Mesothelial cell of epicardium (in vitro differentiated cells): ENCODE data around the gene PRDM16. TPM values are rescaled to one million over a fixed set of nuclear protein-coding genes. Genes with fewer than 3 reads are reported as not detected.

ENCODE experiments used
- DNase-seq, 2 experiments: peaks; one replicate each; pipeline ENCODE4 v3.0.0; 2021; ENCODE audit warnings: low spot score in 2 of 2; ENCODE audit not compliant: unreplicated experiment in 2 of 2
- H3K27ac Mint-ChIP-seq: 2 replicates; pipeline ENCODE4 v1.8.0; 2021; ENCODE audit warnings: mixed read lengths
- H3K27me3 Mint-ChIP-seq: 2 replicates; pipeline ENCODE4 v1.8.0; 2021; ENCODE audit warnings: low read depth, mixed read lengths
- H3K36me3 Mint-ChIP-seq: 2 replicates; pipeline ENCODE4 v1.8.0; 2021; ENCODE audit warnings: mixed read lengths
- H3K4me1 Mint-ChIP-seq: 2 replicates; pipeline ENCODE4 v1.8.0; 2021; ENCODE audit warnings: mixed read lengths
- H3K4me3 Mint-ChIP-seq: 2 replicates; pipeline ENCODE4 v1.8.0; 2021; ENCODE audit warnings: mild to moderate bottlenecking, moderate library complexity, mixed read lengths
- H3K9me3 Mint-ChIP-seq: 2 replicates; pipeline ENCODE4 v1.8.0; 2021; ENCODE audit warnings: mixed read lengths
- total RNA-seq: library from RNA; stranded (reverse); gene quantifications from 3 replicates; pipeline ENCODE4 v1.2.1, GENCODE V29; 2021
- TF ChIP-seq, protein P1 (sequence below): fragments of 200-600 bp; sonication (generic); IDR thresholded peaks from one replicate; pipeline ENCODE4 v1.5.0; 2021; ENCODE audit warnings: antibody characterized with exemption; ENCODE audit not compliant: unreplicated experiment

Gene PRDM16
- total RNA-seq, 1 donor from 2014 or later: 1.4 TPM

DNA sequence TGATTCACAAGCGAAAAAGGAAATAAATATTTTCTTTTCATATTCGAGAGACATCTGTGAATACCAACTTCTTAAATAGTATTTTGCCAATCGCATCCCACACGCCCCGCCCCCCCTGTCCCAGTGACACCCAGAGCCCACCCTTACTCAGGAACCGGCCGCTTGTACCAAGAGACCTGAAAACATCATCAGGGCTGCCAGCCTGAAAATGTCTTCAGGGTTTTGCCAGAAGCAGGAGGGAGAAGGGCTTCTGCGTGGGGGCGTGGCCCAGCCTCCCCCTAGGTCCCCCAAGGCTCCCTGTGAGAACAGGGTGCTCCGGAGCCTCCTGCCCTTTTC, 126.4 kb downstream of the PRDM16 start:
- DNase-seq: no peak
- TF ChIP-seq, protein P1, sequence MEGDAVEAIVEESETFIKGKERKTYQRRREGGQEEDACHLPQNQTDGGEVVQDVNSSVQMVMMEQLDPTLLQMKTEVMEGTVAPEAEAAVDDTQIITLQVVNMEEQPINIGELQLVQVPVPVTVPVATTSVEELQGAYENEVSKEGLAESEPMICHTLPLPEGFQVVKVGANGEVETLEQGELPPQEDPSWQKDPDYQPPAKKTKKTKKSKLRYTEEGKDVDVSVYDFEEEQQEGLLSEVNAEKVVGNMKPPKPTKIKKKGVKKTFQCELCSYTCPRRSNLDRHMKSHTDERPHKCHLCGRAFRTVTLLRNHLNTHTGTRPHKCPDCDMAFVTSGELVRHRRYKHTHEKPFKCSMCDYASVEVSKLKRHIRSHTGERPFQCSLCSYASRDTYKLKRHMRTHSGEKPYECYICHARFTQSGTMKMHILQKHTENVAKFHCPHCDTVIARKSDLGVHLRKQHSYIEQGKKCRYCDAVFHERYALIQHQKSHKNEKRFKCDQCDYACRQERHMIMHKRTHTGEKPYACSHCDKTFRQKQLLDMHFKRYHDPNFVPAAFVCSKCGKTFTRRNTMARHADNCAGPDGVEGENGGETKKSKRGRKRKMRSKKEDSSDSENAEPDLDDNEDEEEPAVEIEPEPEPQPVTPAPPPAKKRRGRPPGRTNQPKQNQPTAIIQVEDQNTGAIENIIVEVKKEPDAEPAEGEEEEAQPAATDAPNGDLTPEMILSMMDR: no peak
- H3K27me3 Mint-ChIP-seq: peaks cover 11% of the 10 kb centered on the region
- no peak overlapping the region for H3K27ac Mint-ChIP-seq
- H3K9me3 Mint-ChIP-seq: no peaks in the 10 kb centered on the region
- H3K4me1 Mint-ChIP-seq: peaks cover 20% of the 10 kb centered on the region
- H3K4me3 Mint-ChIP-seq: no peak overlapping the region
- no peaks in the 10 kb centered on the region for H3K36me3 Mint-ChIP-seq

DNA sequence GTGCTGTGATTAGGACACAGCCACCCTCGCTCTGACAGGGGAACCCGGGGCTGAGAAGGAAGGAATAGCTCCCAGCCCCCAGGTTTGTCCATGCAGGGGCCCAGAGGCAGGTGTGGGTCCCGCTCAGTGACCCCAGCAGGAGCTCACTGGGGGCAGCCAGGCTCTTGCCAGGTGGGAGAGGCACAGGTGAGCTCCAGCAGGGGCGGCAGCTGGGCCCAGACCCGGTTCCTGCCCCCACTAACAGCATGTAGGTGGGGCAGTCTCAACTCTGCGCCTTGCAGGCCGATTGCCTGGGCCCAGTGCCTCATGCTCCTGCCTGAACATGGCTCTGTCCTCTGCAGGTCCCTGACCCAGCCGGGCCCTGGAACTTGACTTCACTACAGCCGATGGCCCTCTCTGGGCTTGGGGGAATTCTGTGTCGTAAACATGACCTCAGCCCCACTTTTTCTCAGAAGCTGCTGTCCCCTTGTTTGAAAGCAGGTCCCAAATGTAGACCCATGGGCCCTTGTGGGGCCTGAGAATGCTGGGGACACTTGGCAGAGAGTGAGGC, 127.0 kb downstream of the PRDM16 start:
- H3K4me1 Mint-ChIP-seq: peaks cover 15% of the 10 kb centered on the region
- H3K27me3 Mint-ChIP-seq: peaks cover 11% of the 10 kb centered on the region
- TF ChIP-seq, protein P1: no peak
- H3K36me3 Mint-ChIP-seq: no peaks in the 10 kb centered on the region
- H3K27ac Mint-ChIP-seq: no peak overlapping the region
- H3K4me3 Mint-ChIP-seq: no peak overlapping the region
- no peaks in the 10 kb centered on the region for H3K9me3 Mint-ChIP-seq
- no peak for DNase-seq

DNA sequence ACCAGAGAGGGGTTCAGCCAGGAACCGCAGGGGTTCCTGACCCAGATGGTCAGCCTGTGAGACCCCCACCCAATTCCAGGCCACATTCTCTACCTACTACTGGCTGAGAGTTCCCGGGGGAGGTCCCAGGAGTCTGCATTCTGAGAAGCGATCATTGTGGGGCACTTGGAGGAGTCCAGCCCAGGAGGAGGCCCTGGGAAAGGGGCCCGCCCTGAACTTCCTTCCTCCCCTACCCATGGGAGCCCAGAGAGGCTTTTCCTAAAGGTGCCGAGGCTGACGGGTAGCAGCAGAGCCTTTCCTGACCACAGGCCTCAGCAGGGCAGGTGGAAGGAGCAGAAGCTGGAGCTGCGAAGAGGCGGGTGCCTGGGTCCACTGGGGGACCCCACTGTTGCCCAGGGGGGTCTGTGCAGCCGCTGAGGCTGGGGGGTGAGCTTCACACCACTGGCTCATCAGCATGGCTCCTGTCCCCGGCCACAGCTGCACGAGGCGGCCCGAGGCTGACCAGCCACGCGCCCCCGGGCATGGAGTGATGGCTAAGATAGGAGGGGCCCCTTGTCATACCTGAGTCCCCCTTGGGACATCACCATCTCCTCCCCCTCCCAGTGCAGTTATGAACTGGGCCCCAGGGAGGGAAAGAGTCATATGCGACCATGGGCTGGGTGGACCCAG, 127.7 kb downstream of the PRDM16 start:
- Mint-ChIP-seq H3K36me3 (no peaks in the 10 kb centered on the region), H3K4me3 (no peak overlapping the region), H3K27ac (no peak overlapping the region), H3K9me3 (no peaks in the 10 kb centered on the region), H3K27me3 (peaks cover 11% of the 10 kb centered on the region), H3K4me1 (peaks cover 9% of the 10 kb centered on the region)
- no peak for DNase-seq
- TF ChIP-seq, protein P1: no peak

DNA sequence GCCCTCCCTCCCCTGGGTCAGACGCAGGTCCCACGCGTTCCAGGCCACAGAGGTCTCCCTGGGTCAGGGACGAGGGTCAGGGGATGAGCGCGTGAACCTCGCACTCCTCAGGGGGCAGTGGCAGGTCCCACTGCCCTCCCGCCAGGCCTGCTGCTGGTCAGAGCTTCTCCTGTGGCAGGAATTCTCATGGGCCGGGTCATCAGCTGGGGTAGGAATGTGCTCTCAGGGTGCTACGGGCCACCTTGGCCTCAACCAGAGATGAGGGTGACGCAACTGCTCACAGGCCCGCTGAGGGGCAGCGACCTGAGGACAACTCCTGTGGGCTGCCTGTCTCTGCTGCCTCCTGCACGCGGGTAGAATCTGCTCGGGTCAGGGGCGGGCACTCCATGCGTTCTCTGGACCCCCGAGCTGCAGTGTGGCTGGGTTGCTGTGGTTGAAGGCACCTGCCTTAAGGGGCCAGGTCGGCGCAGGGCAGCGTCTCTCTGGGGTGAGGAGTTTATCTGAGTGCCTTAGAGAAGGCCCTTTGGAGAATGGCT, 128.8 kb downstream of the PRDM16 start:
- TF ChIP-seq, protein P1: no peak
- Mint-ChIP-seq H3K4me3 (no peak overlapping the region), H3K27ac (no peak overlapping the region), H3K27me3 (peaks cover 16% of the 10 kb centered on the region), H3K9me3 (no peaks in the 10 kb centered on the region), H3K36me3 (no peaks in the 10 kb centered on the region), H3K4me1 (peaks cover 9% of the 10 kb centered on the region)
- no peak for DNase-seq

DNA sequence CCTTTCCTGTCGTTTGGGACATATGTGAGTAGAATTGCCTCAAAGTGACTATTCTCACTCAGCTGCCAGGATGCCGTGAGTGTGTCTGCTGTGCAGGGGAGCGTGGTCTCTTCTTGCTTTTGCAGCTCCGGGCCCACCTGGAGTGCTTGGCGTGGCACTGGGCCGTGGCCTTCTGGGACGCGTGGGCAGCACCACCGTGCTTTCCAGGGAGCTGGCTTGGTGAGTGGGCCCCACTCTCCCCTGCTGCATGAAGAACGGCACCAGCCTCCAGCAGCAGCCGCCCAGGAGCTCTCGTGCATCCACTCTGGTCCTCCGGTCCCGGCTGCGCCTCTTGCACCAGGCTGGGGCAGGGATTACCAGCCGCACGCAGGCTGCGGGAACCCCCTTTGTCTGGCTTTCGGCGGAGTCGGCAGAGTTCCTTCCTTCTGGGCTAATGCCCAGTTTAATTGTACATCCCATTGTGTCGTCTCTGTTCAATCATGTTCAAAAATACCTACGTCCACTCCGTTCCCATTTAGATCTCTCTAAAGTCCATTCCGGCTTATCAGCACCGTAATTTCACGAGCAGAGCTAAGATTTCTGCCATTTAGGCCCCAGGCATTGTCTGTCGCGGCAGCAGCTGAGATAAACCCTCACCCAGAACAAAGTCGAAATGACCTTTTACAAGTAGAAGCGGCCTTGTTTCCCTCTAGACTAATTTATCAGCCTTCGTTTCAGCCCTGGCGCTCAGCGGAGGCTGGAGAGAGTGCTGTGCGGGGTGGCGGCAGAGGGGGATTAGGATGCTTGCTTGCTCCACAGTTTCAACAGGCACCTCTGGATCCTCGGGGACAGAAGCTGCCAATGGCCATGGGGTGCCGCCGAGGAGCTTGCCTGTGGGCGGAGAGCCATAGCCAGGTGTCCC, 129.6 kb downstream of the PRDM16 start:
- Mint-ChIP-seq H3K4me3 (no peak overlapping the region), H3K36me3 (no peaks in the 10 kb centered on the region), H3K27ac (no peak overlapping the region), H3K4me1 (peaks cover 9% of the 10 kb centered on the region), H3K27me3 (peaks cover 21% of the 10 kb centered on the region), H3K9me3 (no peaks in the 10 kb centered on the region)
- DNase-seq: no peak
- TF ChIP-seq, protein P1: no peak
